ENCODE data around the gene TRPC4. TPM values are rescaled to one million over a fixed set of nuclear protein-coding genes. Genes with fewer than 3 reads are reported as not detected.

TRPC4 gene
- total RNA-seq, 1 experiment from 2014 or later: 19.0 TPM

GRCh38 chr13:37666036-37666435, 203.5 kb downstream of the TRPC4 start:
- Histone ChIP-seq H3K18ac (ENCODE audit: insufficient read length, low read depth, low read length) (no peak overlapping the region), H3K23ac (ENCODE audit: insufficient read length, low read depth, low read length) (no peak overlapping the region), H3K4ac (ENCODE audit: low read depth, low read length) (no peak overlapping the region), H3K56ac (ENCODE audit: insufficient read length, low read depth, low read length) (no peak overlapping the region), H2BK15ac (ENCODE audit: low read depth, low read length) (no peak overlapping the region), H2AK5ac (ENCODE audit: insufficient read length, low read length) (no peak overlapping the region), H3K4me1 (ENCODE audit: insufficient read depth, low read length) (no peaks in the 10 kb centered on the region), H4K8ac (replicated peaks; ENCODE audit: insufficient read length, low read depth, low read length) (no peak overlapping the region), H3K4me2 (ENCODE audit: insufficient read depth, insufficient read length, low read length) (no peak overlapping the region), H3K23me2 (ENCODE audit: insufficient read length, low read depth, low read length, poor library complexity, severe bottlenecking) (no peaks in the 10 kb centered on the region), H4K20me1 (ENCODE audit: control insufficient read depth, insufficient read depth, insufficient read length) (no peaks in the 10 kb centered on the region), H2BK5ac (ENCODE audit: insufficient read length, low read length) (no peak overlapping the region), H2BK12ac (ENCODE audit: insufficient read length, low read depth, low read length) (no peak overlapping the region), H2BK120ac (ENCODE audit: low read depth, low read length, poor library complexity, severe bottlenecking) (no peak overlapping the region), H3K9me3 (ENCODE audit: control insufficient read depth, low read depth, low read length) (no peaks in the 10 kb centered on the region), H3T11ph (ENCODE audit: low read length) (no peak overlapping the region), H3K27me3 (ENCODE audit: insufficient read depth, low read length) (no peaks in the 10 kb centered on the region), H4K5ac (ENCODE audit: insufficient read length, low read depth, low read length) (no peak overlapping the region), H2AFZ (ENCODE audit: low read length) (no peak overlapping the region), H3K79me2 (ENCODE audit: insufficient read depth, low read length) (no peaks in the 10 kb centered on the region), H3K27ac (ENCODE audit: insufficient read length, low read depth, low read length) (no peak overlapping the region), H3K14ac (ENCODE audit: insufficient read depth, low read length) (no peak overlapping the region), H2BK20ac (ENCODE audit: low read depth, low read length, poor library complexity, severe bottlenecking) (no peak overlapping the region), H4K91ac (ENCODE audit: insufficient read length, low read depth, low read length) (no peak overlapping the region), H3K79me1 (ENCODE audit: insufficient read depth, low read depth, low read length, poor library complexity, severe bottlenecking) (no peaks in the 10 kb centered on the region), H3K9ac (ENCODE audit: extremely low read depth, insufficient read length, low read length) (no peak overlapping the region)
- WGBS (ENCODE audit: extremely low coverage, insufficient read length, low lambda C conversion rate): no CpG with 5 or more reads among the region's 2 CpGs
- Mint-ChIP-seq H3K27me3 (ENCODE audit: low read depth) (no peaks in the 10 kb centered on the region), H3K4me1 (peaks cover 12 to 20% of the 10 kb centered on the region in 2 experiments), H3K27ac (no peak overlapping the region; a peak in 1 of 7 replicates), H3K36me3 (ENCODE audit: insufficient read depth in 1 of 3, low read depth in 3 of 3) (peaks cover 0 to 12% (median 4%) of the 10 kb centered on the region in 3 experiments; a peak in 4 of 7 replicates), H3K4me3 (no peak overlapping the region), H3K9me3 (no peaks in the 10 kb centered on the region)
- DNase-seq: no peak
- TF ChIP-seq CTCF (conservative IDR thresholded peaks at IDR 0.05): no peak

Data from H9 (cell line).